OCI-LY7 (cell line): ENCODE results near the gene PGAP2. TPM values are rescaled to one million over a fixed set of nuclear protein-coding genes. Genes with fewer than 3 reads are reported as not detected.

Experiments
- BruUV-seq: library from RNA; stranded (reverse); fragments of 400-500 nt; replicated peaks from 2 replicates; lab custom pipeline; 2021; lab: Mats Ljungman, UMichigan
- CTCF ChIA-PET: fragments of 300-600 bp; sonication (Branson Sonifier 250); formaldehyde crosslinking; loops from one replicate; lab custom pipeline; 2022; ENCODE audit warnings: antibody characterized with exemption; ENCODE audit not compliant: unreplicated experiment; lab: Charles Lee
- POLR2A ChIA-PET: fragments of 300-600 bp; sonication (Branson Sonifier 250); formaldehyde crosslinking; loops from one replicate; lab custom pipeline; 2022; ENCODE audit warnings: antibody characterized with exemption; lab: Charles Lee
- DNase-seq: peaks from one replicate; pipeline ENCODE4 v3.0.0-alpha.2; 2015; ENCODE audit warnings: low spot score
- H2AFZ ChIP-seq: fragments of 200-600 bp; sonication (generic), shearing (Covaris generic); 2 replicates; pipeline ENCODE4 v1.6.1; 2014; ENCODE audit warnings: mild to moderate bottlenecking, antibody characterized with exemption, low read length, moderate library complexity
- H3K27ac ChIP-seq: fragments of 200-600 bp; sonication (generic); 2 replicates; pipeline ENCODE4 v1.5.1; 2014; ENCODE audit warnings: mixed run types, low read depth, mild to moderate bottlenecking, moderate library complexity, low read length, inconsistent platforms; ENCODE audit not compliant: poor library complexity, severe bottlenecking
- H3K36me3 ChIP-seq: fragments of 200-600 bp; sonication (generic); 2 replicates; pipeline ENCODE4 v1.6.1; 2014; ENCODE audit warnings: mild to moderate bottlenecking, antibody characterized with exemption, low read length, moderate library complexity, mixed read lengths; ENCODE audit not compliant: insufficient read depth
- H3K4me1 ChIP-seq: fragments of 200-600 bp; sonication (generic); 2 replicates; pipeline ENCODE4 v1.5.1; 2014; ENCODE audit warnings: mild to moderate bottlenecking, low read length; ENCODE audit not compliant: insufficient read depth, poor library complexity, severe bottlenecking
- H3K4me2 ChIP-seq: fragments of 200-600 bp; sonication (generic); 2 replicates; pipeline ENCODE4 v1.6.1; 2014; ENCODE audit warnings: mild to moderate bottlenecking, low read length
- H3K4me3 ChIP-seq: fragments of 200-600 bp; sonication (generic); 2 replicates; pipeline ENCODE4 v1.5.1; 2014; ENCODE audit warnings: mild to moderate bottlenecking, low read depth, low read length; ENCODE audit not compliant: poor library complexity, severe bottlenecking
- H3K79me2 ChIP-seq: fragments of 200-600 bp; sonication (generic); 2 replicates; pipeline ENCODE4 v1.6.1; 2016; ENCODE audit warnings: low read depth, mild to moderate bottlenecking, low read length, moderate library complexity, mixed read lengths; ENCODE audit not compliant: insufficient read depth
- H3K9me2 ChIP-seq: fragments of 200-600 bp; sonication (generic); 2 replicates; pipeline ENCODE4 v1.6.1; 2016; ENCODE audit warnings: mild to moderate bottlenecking, low read length, mixed read lengths; ENCODE audit not compliant: insufficient read depth
- H3K9me3 ChIP-seq: fragments of 200-600 bp; sonication (generic); 2 replicates; pipeline ENCODE4 v1.6.1; 2014; ENCODE audit warnings: mild to moderate bottlenecking, mixed run types, low read length, mixed read lengths
- H4K20me1 ChIP-seq: fragments of 200-600 bp; sonication (generic); 2 replicates; pipeline ENCODE4 v1.6.1; 2014; ENCODE audit warnings: mild to moderate bottlenecking, antibody characterized with exemption, low read length, moderate library complexity, mixed read lengths; ENCODE audit not compliant: insufficient read depth
- EZH2phosphoT487 ChIP-seq: fragments of 200-600 bp; sonication (generic); IDR thresholded peaks from 2 replicates; pipeline ENCODE4 v1.6.1; 2018; ENCODE audit warnings: low read depth, borderline replicate concordance, mild to moderate bottlenecking, mixed run types, antibody characterized with exemption, low read length, moderate library complexity, mixed read lengths
- intact Hi-C: fragments of 100-400 bp; cut with micrococcal nuclease; formaldehyde crosslinking; loops from one replicate; pipeline ENCODE4 v1.10.0; 2022; ENCODE audit not compliant: unreplicated experiment
- total RNA-seq, 2 experiments: library from RNA; depleted of rRNA in 1 of 2; stranded (reverse); fragments of >200 nt in 1 of 2; shearing (Covaris generic) in 1 of 2; gene quantifications; 2 replicates each; pipeline ENCODE4 v1.2.3, GENCODE V29; 2014 to 2022
- TF ChIP-seq, protein P1 (sequence below): fragments of 200-600 bp; sonication (generic); conservative IDR thresholded peaks from 2 replicates; pipeline ENCODE4 v1.5.1; 2014; ENCODE audit warnings: mild to moderate bottlenecking, antibody characterized with exemption, low read length, moderate library complexity, mixed read lengths

Gene PGAP2
- total RNA-seq, 2 experiments from 2014 or later = 23.9 to 44.0 TPM

- H3K9me3 ChIP-seq = no peaks in the 10 kb centered on the region
- BruUV-seq = no TSS peak
- H4K20me1 ChIP-seq = peaks cover 25% of the 10 kb centered on the region; the same call in 1 of the 2 replicates
- no peak for TF ChIP-seq EZH2phosphoT487
- no peaks in the 10 kb centered on the region for H3K9me2 ChIP-seq
- H3K36me3 ChIP-seq = peaks cover 45% of the 10 kb centered on the region
- CTCF ChIA-PET = interaction anchor here (0.6 to 1.5 kb wide), 5 partner anchors 10 to 26 kb away, joined by 3 to 6 read pairs (median 3); partner anchors contain the start of gene STIM1
- H3K4me3 ChIP-seq = peak overlapping the region; percentile 81
- intact Hi-C loops = loop anchor here (1.0 kb wide), 1 partner anchor 40 kb away; the partner anchor contains the start of gene NUP98
- H3K4me1 ChIP-seq = peaks cover 67% of the 10 kb centered on the region
- H3K27ac ChIP-seq = peak overlapping the region; percentile 82
- H3K79me2 ChIP-seq = peaks cover 72% of the 10 kb centered on the region; the same call in 1 of the 2 replicates
- peak overlapping the region; percentile 89 for H3K4me2 ChIP-seq
- POLR2A ChIA-PET = interaction anchor here (0.6 to 6.3 kb wide), 4 partner anchors 17 to 266 kb away, joined by 3 to 75 read pairs (median 3); partner anchors contain the start of gene STIM1
- DNase-seq = peak; percentile 68
- no peak overlapping the region for H2AFZ ChIP-seq
These were observed 28.5 kb downstream of the PGAP2 start for GRCh38 chr11:3836903-3837302.

DNA sequence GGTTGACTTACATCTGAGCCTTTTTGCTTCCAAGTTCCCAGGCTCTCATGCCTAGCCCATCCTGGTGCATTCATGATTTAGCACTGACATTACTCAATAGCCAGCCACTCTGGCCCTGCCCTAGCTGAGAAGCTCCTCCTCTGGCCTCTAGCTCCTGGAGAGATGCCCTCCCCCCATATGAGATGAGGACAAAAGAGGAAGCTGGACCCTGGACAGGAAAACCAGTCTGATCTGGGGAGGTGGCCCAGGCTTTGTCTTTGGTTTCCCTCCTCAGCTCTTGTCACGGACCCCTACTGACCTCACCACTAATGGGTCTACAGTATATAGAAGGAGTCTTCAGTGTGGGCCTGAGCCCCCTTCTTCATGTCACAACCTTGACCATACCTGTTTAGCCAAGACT, 29.4 kb downstream of the PGAP2 start:
- Histone ChIP-seq H3K36me3 (peaks cover 38% of the 10 kb centered on the region; the same call in 1 of the 2 replicates), H3K4me3 (peak overlapping the region; percentile 81), H4K20me1 (peaks cover 25% of the 10 kb centered on the region; the same call in 1 of the 2 replicates), H3K9me3 (no peaks in the 10 kb centered on the region), H2AFZ (no peak overlapping the region), H3K4me2 (peak overlapping the region; percentile 89), H3K4me1 (peaks cover 71% of the 10 kb centered on the region), H3K27ac (peak overlapping the region; percentile 82), H3K9me2 (no peaks in the 10 kb centered on the region), H3K79me2 (peaks cover 72% of the 10 kb centered on the region; the same call in 1 of the 2 replicates)
- intact Hi-C loops = loop anchor here (1.0 kb wide), 1 partner anchor 40 kb away; the partner anchor contains the start of gene NUP98
- ChIA-PET CTCF (interaction anchor here (1.0 to 2.1 kb wide), 5 partner anchors 11 to 110 kb away, joined by 3 to 6 read pairs (median 3); partner anchors contain the start of gene STIM1), POLR2A (interaction anchor here (0.6 to 6.3 kb wide), 4 partner anchors 9 to 64 kb away, joined by 3 to 75 read pairs (median 4); partner anchors contain the start of gene STIM1)
- BruUV-seq = no TSS peak
- no peak for DNase-seq
- TF ChIP-seq, protein P1, sequence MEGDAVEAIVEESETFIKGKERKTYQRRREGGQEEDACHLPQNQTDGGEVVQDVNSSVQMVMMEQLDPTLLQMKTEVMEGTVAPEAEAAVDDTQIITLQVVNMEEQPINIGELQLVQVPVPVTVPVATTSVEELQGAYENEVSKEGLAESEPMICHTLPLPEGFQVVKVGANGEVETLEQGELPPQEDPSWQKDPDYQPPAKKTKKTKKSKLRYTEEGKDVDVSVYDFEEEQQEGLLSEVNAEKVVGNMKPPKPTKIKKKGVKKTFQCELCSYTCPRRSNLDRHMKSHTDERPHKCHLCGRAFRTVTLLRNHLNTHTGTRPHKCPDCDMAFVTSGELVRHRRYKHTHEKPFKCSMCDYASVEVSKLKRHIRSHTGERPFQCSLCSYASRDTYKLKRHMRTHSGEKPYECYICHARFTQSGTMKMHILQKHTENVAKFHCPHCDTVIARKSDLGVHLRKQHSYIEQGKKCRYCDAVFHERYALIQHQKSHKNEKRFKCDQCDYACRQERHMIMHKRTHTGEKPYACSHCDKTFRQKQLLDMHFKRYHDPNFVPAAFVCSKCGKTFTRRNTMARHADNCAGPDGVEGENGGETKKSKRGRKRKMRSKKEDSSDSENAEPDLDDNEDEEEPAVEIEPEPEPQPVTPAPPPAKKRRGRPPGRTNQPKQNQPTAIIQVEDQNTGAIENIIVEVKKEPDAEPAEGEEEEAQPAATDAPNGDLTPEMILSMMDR = no peak
- TF ChIP-seq EZH2phosphoT487 = no peak

DNA sequence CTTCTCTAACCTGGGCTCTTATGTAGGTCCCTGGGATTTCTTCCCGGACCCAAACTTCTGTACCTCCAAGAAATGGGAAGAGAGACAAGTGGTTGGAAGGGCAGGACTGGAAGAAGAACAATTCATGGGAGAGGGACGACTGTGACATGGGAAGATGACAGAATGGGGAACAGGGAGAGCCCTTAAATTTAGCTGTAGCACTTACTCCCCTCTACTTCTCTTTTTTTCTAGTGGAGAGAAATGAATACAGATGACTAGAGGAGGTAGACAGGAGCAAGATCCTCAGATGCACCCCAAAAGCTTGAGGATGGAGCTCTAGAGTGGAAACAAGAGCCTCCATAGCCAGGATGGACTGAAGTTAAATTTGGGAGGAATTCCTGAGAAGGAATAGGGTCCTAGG, 30.1 kb downstream of the PGAP2 start:
- H3K4me3 ChIP-seq = peak overlapping the region; percentile 81
- BruUV-seq = no TSS peak
- no peak overlapping the region for H2AFZ ChIP-seq
- peak overlapping the region; percentile 82 for H3K27ac ChIP-seq
- peaks cover 31% of the 10 kb centered on the region; the same call in 1 of the 2 replicates for H3K36me3 ChIP-seq
- H4K20me1 ChIP-seq = peaks cover 25% of the 10 kb centered on the region; the same call in 1 of the 2 replicates
- H3K9me2 ChIP-seq = no peaks in the 10 kb centered on the region
- peak overlapping the region; percentile 89 for H3K4me2 ChIP-seq
- peaks cover 66% of the 10 kb centered on the region; the same call in 1 of the 2 replicates for H3K79me2 ChIP-seq
- TF ChIP-seq, protein P1 = no peak
- TF ChIP-seq EZH2phosphoT487 = no peak
- intact Hi-C loops = no loop called here
- ChIA-PET POLR2A (interaction anchor here (0.6 to 6.3 kb wide), 5 partner anchors 12 to 234 kb away, joined by 3 to 75 read pairs (median 6); partner anchors contain the start of gene STIM1), CTCF (interaction anchor here (2.1 kb wide), 1 partner anchor 16 kb away, joined by 6 read pairs; the partner anchor contains the start of gene STIM1)
- no peak for DNase-seq
- no peaks in the 10 kb centered on the region for H3K9me3 ChIP-seq
- H3K4me1 ChIP-seq = peaks cover 71% of the 10 kb centered on the region
